Measurements from ENCODE around the gene ATXN7L3. TPM values are rescaled to one million over a fixed set of nuclear protein-coding genes. Genes with fewer than 3 reads are reported as not detected.
A peak's percentile ranks its signal among the peaks of the same experiment; 100 is the strongest.
"Not testable (repeated sequence)": the region's sequence is repeated elsewhere in the genome, so short reads cannot be mapped to it uniquely, and the experiment has no call there.

ATXN7L3 gene
- total RNA-seq, 1 experiment from 2014 or later: 54.5 TPM

GRCh38 chr17:44176257-44176656 lies 23.4 kb downstream of the ATXN7L3 start:
- no peak for DNase-seq (ENCODE audit: low spot score)

- DNase-seq (ENCODE audit: low spot score): no peak
These were observed 25.3 kb downstream of the ATXN7L3 start for GRCh38 chr17:44174427-44174826.

- no peak for DNase-seq (ENCODE audit: low spot score)
These were observed 27.7 kb downstream of the ATXN7L3 start for GRCh38 chr17:44171931-44172455.

- peak; percentile 31 for DNase-seq (ENCODE audit: low spot score)
These were observed 29.0 kb downstream of the ATXN7L3 start, which contains the start of gene ASB16 for GRCh38 chr17:44170499-44171201. Gene ASB16 (plus strand): TSS chr17:44170704. CDS start chr17:44170790, 86 bp downstream.

- DNase-seq (ENCODE audit: low spot score): no peak
These were observed 29.6 kb downstream of the ATXN7L3 start for GRCh38 chr17:44170135-44170498.

- no peak for DNase-seq (ENCODE audit: low spot score)
These were observed 32.4 kb downstream of the ATXN7L3 start for GRCh38 chr17:44167181-44167861.

GRCh38 chr17:44164476-44164875 lies 35.2 kb downstream of the ATXN7L3 start:
- no peak for DNase-seq (ENCODE audit: low spot score)

- DNase-seq (ENCODE audit: low spot score): peak; percentile 64
These were observed 40.0 kb downstream of the ATXN7L3 start for GRCh38 chr17:44159519-44160210.

GRCh38 chr17:44155488-44155887 lies 44.2 kb downstream of the ATXN7L3 start:
- DNase-seq (ENCODE audit: low spot score): no peak

GRCh38 chr17:44152875-44153274 lies 46.8 kb downstream of the ATXN7L3 start:
- no peak for DNase-seq (ENCODE audit: low spot score)

GRCh38 chr17:44149750-44150329 lies 49.8 kb downstream of the ATXN7L3 start:
- no peak for DNase-seq (ENCODE audit: low spot score)

- not testable (repeated sequence) for DNase-seq (ENCODE audit: low spot score)
These were observed 50.6 kb downstream of the ATXN7L3 start for GRCh38 chr17:44149066-44149465.

- no peak for DNase-seq (ENCODE audit: low spot score)
These were observed 51.9 kb downstream of the ATXN7L3 start for GRCh38 chr17:44147812-44148211.

GRCh38 chr17:44146375-44147346 lies 53.0 kb downstream of the ATXN7L3 start:
- no peak for DNase-seq (ENCODE audit: low spot score)

GRCh38 chr17:44144966-44145739 lies 54.5 kb downstream of the ATXN7L3 start:
- DNase-seq (ENCODE audit: low spot score): no peak

- DNase-seq (ENCODE audit: low spot score): not testable (repeated sequence)
These were observed 55.8 kb downstream of the ATXN7L3 start for GRCh38 chr17:44143921-44144320.
